ENCODE results near the gene TANGO2.
A peak's percentile ranks its signal among the peaks of the same experiment; 100 is the strongest.

The TANGO2 gene

DNA sequence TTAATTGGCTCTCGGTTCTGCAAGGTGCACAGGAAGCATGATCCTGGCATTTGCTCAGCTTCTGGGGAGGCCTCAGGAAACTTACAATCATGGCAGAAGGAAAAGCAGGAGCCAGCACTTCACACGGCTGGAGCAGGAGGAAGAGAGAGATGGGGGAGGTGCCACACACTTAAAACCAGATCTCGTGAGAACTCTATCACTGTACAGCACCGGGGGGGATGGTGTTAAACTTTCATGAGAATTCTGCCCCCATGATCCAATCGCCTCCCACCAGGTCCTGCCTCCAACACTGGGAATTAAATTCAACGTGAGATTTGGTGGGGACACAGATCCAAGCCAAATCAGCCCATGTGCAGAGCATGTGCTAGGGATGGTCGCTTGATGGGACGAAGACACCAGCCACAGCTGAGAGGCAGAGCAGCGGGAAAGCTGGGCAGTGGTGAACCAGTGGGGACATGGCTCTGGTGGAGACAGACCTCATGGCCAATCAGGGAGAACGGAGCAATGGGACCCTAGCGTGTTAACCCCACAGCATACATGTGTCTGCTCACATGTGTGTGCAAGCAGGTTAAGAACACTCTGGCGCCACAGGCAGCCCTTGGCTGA, 6.2 kb downstream of the TANGO2 start:
- no peaks in the 10 kb centered on the region for H3K4me1 ChIP-seq
- TF ChIP-seq, protein P1, sequence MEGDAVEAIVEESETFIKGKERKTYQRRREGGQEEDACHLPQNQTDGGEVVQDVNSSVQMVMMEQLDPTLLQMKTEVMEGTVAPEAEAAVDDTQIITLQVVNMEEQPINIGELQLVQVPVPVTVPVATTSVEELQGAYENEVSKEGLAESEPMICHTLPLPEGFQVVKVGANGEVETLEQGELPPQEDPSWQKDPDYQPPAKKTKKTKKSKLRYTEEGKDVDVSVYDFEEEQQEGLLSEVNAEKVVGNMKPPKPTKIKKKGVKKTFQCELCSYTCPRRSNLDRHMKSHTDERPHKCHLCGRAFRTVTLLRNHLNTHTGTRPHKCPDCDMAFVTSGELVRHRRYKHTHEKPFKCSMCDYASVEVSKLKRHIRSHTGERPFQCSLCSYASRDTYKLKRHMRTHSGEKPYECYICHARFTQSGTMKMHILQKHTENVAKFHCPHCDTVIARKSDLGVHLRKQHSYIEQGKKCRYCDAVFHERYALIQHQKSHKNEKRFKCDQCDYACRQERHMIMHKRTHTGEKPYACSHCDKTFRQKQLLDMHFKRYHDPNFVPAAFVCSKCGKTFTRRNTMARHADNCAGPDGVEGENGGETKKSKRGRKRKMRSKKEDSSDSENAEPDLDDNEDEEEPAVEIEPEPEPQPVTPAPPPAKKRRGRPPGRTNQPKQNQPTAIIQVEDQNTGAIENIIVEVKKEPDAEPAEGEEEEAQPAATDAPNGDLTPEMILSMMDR (IDR thresholded peaks at IDR 0.05; ENCODE audit: low read depth, low read length), result no peak
- H3K36me3 ChIP-seq, result no peaks in the 10 kb centered on the region
- H3K4me3 ChIP-seq (ENCODE audit: low read depth, low read length), result no peak overlapping the region
- H3K27me3 ChIP-seq, result no peaks in the 10 kb centered on the region
- DNase-seq, result no peak
- no peaks in the 10 kb centered on the region for H3K9me3 ChIP-seq

- no peaks in the 10 kb centered on the region for H3K27me3 ChIP-seq
- no peaks in the 10 kb centered on the region for H3K36me3 ChIP-seq
- TF ChIP-seq, protein P1 (IDR thresholded peaks at IDR 0.05; ENCODE audit: low read depth, low read length), result peak; percentile 49
- no peaks in the 10 kb centered on the region for H3K4me1 ChIP-seq
- no peak for DNase-seq
- H3K9me3 ChIP-seq, result no peaks in the 10 kb centered on the region
- H3K4me3 ChIP-seq (ENCODE audit: low read depth, low read length), result no peak overlapping the region
These were observed 7.3 kb downstream of the TANGO2 start for GRCh38 chr22:20027966-20028854.

DNA sequence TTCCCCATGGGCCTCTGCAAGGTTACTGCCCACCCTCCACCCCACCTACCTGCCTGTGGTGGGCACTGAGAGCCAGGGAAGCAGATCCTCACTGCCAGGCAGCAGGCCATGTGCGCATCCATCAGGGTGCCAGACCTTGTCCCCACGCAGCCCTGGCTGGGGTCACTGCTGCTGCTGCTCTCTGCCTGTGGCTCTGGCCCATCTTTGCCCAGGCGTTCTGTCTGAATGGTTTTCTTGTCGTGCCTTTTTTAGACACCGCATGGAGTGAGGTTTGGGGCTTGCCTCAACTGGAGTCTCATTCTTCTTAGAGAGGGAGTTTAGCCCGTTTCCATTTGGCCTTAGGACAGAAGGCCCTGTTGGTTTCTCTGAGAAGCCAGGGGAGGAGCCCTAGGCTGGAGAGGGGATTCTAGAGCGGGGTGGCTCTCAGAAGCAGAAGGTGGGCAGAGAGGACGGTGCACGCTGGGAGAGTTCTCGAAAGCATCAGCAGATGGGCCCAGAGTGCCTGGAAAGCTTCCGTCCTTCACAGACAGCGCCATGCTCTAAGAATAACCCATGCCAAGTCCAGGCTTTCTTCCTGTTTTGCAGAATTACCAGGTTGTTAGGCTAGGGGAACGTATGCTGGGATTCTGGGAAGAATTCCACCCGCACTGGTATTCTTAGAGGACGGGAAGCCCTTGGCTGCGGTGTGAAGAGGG, 8.1 kb downstream of the TANGO2 start:
- H3K4me1 ChIP-seq, result no peaks in the 10 kb centered on the region
- no peaks in the 10 kb centered on the region for H3K9me3 ChIP-seq
- no peaks in the 10 kb centered on the region for H3K27me3 ChIP-seq
- no peak overlapping the region for H3K4me3 ChIP-seq (ENCODE audit: low read depth, low read length)
- no peaks in the 10 kb centered on the region for H3K36me3 ChIP-seq
- TF ChIP-seq, protein P1 (IDR thresholded peaks at IDR 0.05; ENCODE audit: low read depth, low read length), result no peak
- DNase-seq, result no peak

DNA sequence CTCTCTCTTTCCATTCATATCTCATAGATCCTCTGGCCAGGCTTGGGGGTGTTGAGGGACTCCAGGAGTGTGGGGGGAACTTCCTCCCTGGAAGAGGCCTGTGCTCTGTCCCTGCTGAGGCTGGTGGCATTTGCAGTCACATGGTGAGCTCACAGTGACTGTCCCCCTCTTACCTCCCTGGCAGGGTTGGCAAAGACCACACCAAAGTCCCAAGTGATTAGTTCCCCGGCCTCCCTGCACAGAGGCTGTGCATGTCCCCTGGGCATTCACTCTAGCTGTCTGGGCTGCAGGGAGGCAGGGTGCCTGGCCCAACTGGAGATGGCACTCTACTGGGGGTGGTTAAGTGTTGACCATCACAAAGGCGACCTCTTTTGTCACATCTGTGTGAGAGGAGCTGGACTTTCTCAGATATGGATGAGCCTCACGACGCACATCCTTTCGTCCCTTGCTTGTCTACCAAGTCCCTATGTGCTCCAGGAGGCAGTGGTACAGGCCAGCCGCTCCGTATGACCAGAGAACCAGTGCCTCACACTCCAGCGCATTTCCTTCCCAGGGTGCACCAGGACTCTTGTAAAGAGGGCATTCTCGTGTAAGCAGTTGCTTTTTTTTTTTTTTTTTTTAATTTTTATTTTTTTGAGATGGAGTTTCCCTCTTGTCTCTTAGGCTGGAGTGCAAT, 8.8 kb downstream of the TANGO2 start:
- TF ChIP-seq, protein P1 (IDR thresholded peaks at IDR 0.05; ENCODE audit: low read depth, low read length), result no peak
- Histone ChIP-seq H3K27me3 (no peaks in the 10 kb centered on the region), H3K4me3 (ENCODE audit: low read depth, low read length) (no peak overlapping the region), H3K9me3 (no peaks in the 10 kb centered on the region), H3K36me3 (no peaks in the 10 kb centered on the region), H3K4me1 (no peaks in the 10 kb centered on the region)
- DNase-seq, result no peak

DNA sequence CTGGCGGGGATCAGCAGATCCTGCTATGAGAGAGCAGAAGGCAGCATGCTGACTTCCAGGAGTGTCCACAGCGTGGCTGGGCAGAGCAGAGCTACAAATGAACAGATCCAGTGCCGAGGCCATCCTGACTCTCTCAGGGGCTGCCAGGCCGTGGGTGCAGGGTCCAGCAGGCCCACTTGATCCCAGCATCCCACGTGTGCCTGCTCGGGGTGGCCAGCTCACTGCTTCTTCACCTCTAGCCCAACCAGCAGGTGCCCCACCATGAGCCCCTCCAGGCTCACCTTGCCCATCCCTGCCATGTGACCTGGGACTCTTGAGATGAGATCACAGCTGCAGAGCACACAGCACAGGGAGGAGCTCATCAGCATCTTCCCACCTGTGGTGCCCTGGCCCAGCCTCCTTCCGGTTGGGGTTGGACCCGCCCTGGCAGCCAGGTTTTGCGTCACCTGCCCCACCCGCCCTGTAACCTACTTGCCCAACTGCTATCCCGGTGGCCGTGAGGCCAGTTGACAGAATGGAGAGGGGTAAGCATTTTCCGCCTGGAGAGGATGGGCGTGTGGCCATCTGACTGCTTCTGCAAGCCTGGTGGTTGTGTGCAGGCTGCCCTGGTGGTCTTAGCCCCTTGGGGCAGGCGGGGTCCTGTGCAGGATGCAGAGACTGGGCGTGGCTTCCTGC, 11.0 kb downstream of the TANGO2 start:
- Histone ChIP-seq H3K4me1 (no peaks in the 10 kb centered on the region), H3K36me3 (no peaks in the 10 kb centered on the region), H3K27me3 (no peaks in the 10 kb centered on the region), H3K9me3 (no peaks in the 10 kb centered on the region), H3K4me3 (ENCODE audit: low read depth, low read length) (no peak overlapping the region)
- no peak for DNase-seq
- TF ChIP-seq, protein P1 (IDR thresholded peaks at IDR 0.05; ENCODE audit: low read depth, low read length), result no peak
